ENCODE results near the gene SLC22A9. TPM values are rescaled to one million over a fixed set of nuclear protein-coding genes. Genes with fewer than 3 reads are reported as not detected.
"Not testable (repeated sequence)": the region's sequence is repeated elsewhere in the genome, so short reads cannot be mapped to it uniquely, and the experiment has no call there.

SLC22A9 gene
- total RNA-seq, 2 donors from 2014 or later: not detected

DNA sequence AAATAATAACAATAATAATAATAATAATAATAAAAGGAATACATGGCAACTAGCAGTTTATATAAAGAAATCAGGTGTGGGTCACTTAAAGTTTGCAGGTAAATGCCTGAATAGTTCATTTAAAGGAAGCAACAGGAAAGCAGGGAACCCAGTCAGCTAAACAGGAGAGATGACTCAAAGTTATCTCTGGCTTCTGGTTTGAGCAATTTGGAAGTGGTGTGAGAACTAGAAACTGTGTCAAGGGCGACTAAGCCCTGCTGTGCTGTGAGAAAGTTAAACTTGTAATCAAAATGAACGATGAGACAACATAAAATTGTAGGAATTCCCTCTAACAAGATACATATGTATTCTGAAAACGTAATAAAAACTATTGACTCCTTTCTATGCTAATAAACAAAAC lies 35.5 kb downstream of the SLC22A9 start:
- DNase-seq: no peak
- Mint-ChIP-seq H3K4me1 (ENCODE audit: low read depth) (no peaks in the 10 kb centered on the region), H3K36me3 (ENCODE audit: insufficient read depth in 2 of 2) (no peaks in the 10 kb centered on the region), H3K4me3 (no peak overlapping the region), H3K27ac (no peak overlapping the region), H3K27me3 (ENCODE audit: low read depth) (peaks cover 23% of the 10 kb centered on the region), H3K9me3 (no peaks in the 10 kb centered on the region)
- no peak for ATAC-seq (replicated peaks in 1 of 2)

DNA sequence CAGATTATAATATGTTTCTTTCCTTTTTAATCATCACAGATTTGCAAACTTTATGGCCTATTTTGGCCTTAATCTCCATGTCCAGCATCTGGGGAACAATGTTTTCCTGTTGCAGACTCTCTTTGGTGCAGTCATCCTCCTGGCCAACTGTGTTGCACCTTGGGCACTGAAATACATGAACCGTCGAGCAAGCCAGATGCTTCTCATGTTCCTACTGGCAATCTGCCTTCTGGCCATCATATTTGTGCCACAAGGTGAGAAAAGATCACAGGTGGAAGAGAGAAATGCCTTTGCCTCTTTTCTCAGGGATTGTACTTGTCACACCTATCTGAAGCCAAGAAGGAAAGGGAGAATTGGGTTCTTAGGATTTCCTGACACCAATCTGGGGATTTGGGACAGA lies 36.9 kb downstream of the SLC22A9 start:
- no peak overlapping the region for H3K4me3 Mint-ChIP-seq
- no peaks in the 10 kb centered on the region for H3K36me3 Mint-ChIP-seq (ENCODE audit: insufficient read depth in 2 of 2)
- no peak overlapping the region for H3K27ac Mint-ChIP-seq

DNA sequence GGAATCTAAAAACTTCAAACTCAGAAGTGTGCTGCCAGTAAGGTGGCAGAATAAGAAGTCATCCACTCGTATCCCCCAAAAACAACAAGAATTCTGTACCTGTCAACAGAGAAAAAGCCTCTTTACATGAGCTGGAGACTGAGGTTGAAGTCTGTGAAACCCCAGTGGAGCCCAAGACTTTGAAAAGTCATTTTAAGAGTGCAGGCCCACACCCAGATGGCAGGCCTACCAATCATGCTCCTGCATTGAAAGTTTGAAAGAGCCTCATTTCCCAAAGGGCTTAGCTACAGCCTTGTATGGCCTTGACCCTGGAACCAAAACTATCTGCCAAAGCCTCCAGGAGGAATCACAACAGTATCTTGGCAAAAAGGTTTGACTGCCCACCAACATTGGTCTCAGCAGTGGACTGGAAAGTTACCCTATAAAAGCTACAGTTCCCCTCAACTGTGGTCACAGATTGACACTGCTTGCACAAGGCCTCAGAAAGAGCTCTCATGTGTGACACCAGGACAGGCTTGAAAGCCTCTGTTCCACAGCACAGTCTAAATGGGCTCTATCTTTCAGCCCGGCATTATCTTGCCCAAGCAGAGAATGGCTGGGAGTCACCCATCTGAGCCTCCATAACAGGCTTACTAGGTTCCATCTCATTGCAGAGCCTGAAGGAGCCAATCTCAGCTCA lies 47.7 kb downstream of the SLC22A9 start:
- peaks cover 0 to 4% of the 10 kb centered on the region in 2 donors for H3K9me3 Mint-ChIP-seq
- no peak overlapping the region for H3K4me3 Mint-ChIP-seq
- no peaks in the 10 kb centered on the region for H3K27me3 Mint-ChIP-seq (ENCODE audit: low read depth)
- peaks cover 0 to 2% of the 10 kb centered on the region in 2 donors for H3K36me3 Mint-ChIP-seq (ENCODE audit: insufficient read depth in 2 of 2)
- peaks cover 7% of the 10 kb centered on the region for H3K4me1 Mint-ChIP-seq (ENCODE audit: low read depth)
- H3K27ac Mint-ChIP-seq: no peak overlapping the region
- DNase-seq (no peak), ATAC-seq (replicated peaks in 1 of 2) (no peak)

More for the DNA sequence above, 36.9 kb downstream of the SLC22A9 start:
- no peaks in the 10 kb centered on the region for H3K9me3 Mint-ChIP-seq
- no peak for DNase-seq
- peaks cover 21% of the 10 kb centered on the region for H3K27me3 Mint-ChIP-seq (ENCODE audit: low read depth)
- no peak for ATAC-seq (replicated peaks in 1 of 2)
- no peaks in the 10 kb centered on the region for H3K4me1 Mint-ChIP-seq (ENCODE audit: low read depth)

DNA sequence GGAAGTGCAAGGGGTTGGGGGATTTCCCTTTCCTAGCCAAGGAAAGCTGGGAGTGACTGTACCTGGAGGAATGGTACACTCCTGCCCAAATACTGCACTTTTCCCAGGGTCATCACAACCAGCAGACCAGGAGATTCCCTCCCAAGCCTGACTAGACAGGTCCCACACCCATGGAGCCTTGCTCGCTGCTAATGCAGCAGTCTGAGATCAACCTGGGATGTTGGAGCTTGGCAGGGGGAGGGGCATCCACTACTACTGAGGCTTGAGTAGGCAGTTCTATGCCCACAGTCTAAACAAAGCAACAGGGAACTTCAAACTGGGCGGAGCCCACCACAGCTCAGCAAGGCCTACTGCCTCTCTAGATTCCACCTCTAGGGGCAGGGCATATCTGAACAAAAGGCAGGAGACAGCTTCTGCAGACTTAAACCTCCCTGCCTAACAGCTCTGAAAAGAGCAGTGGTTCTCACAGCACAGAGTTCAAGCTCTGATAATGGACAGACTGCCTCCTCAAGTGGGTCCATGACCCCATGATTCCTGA lies 58.5 kb downstream of the SLC22A9 start:
- H3K4me3 Mint-ChIP-seq: no peak overlapping the region
- H3K4me1 Mint-ChIP-seq (ENCODE audit: low read depth): no peaks in the 10 kb centered on the region
- H3K36me3 Mint-ChIP-seq (ENCODE audit: insufficient read depth in 2 of 2): no peaks in the 10 kb centered on the region

GRCh38 chr11:63430731-63431130 lies 61.1 kb downstream of the SLC22A9 start:
- not testable (repeated sequence) for H3K36me3 Mint-ChIP-seq (ENCODE audit: insufficient read depth in 2 of 2); ATAC-seq (replicated peaks in 1 of 2); H3K4me1 Mint-ChIP-seq (ENCODE audit: low read depth); H3K9me3 Mint-ChIP-seq; DNase-seq; H3K4me3 Mint-ChIP-seq; H3K27ac Mint-ChIP-seq
- peaks cover 21% of the 10 kb centered on the region for H3K27me3 Mint-ChIP-seq (ENCODE audit: low read depth)

More for the DNA sequence above, 58.5 kb downstream of the SLC22A9 start:
- no peak for DNase-seq
- no peak for ATAC-seq (replicated peaks in 1 of 2)
- Mint-ChIP-seq H3K9me3 (peaks cover 0 to 2% of the 10 kb centered on the region in 2 donors), H3K27ac (no peak overlapping the region), H3K27me3 (ENCODE audit: low read depth) (peaks cover 20% of the 10 kb centered on the region)

DNA sequence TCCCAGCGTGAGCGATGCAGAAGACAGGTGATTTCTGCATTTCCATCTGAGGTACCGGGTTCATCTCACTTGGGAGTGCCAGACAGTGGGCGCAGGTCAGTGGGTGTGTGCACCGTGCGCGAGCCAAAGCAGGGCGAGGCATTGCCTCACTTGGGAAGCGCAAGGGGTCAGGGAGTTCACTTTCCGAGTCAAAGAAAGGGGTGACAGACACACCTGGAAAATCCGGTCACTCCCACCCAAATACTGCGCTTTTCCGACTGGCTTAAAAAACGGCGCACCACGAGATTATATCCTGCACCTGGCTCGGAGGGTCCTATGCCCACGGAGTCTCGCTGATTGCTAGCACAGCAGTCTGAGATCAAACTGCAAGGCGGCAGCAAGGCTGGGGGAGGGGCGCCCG lies 65.8 kb downstream of the SLC22A9 start:
- not testable (repeated sequence) for H3K4me1 Mint-ChIP-seq (ENCODE audit: low read depth); H3K9me3 Mint-ChIP-seq; H3K36me3 Mint-ChIP-seq (ENCODE audit: insufficient read depth in 2 of 2); DNase-seq; H3K27me3 Mint-ChIP-seq (ENCODE audit: low read depth); H3K27ac Mint-ChIP-seq; H3K4me3 Mint-ChIP-seq; ATAC-seq (replicated peaks in 1 of 2)

DNA sequence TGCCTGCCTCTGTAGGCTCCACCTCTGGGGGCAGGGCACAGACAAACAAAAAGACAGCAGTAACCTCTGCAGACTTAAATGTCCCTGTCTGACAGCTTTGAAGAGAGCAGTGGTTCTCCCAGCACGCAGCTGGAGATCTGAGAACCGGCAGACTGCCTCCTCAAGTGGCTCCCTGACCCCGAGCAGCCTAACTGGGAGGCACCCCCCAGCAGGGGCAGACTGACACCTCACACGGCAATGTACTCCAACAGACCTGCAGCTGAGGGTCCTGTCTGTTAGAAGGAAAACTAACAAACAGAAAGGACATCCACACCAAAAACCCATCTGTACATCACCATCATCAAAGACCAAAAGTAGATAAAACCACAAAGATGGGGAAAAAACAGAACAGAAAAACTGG lies 66.2 kb downstream of the SLC22A9 start:
- H3K4me1 Mint-ChIP-seq (ENCODE audit: low read depth); H3K36me3 Mint-ChIP-seq (ENCODE audit: insufficient read depth in 2 of 2); H3K27me3 Mint-ChIP-seq (ENCODE audit: low read depth); H3K9me3 Mint-ChIP-seq; H3K27ac Mint-ChIP-seq; DNase-seq; H3K4me3 Mint-ChIP-seq; ATAC-seq (replicated peaks in 1 of 2): not testable (repeated sequence)

- peaks cover 44% of the 10 kb centered on the region for H3K4me1 Mint-ChIP-seq (ENCODE audit: low read depth)
- ATAC-seq (replicated peaks in 1 of 2): peak; percentile 88 to 94
- peak overlapping the region; percentile 14 to 18 for H3K4me3 Mint-ChIP-seq
- no peaks in the 10 kb centered on the region for H3K27me3 Mint-ChIP-seq (ENCODE audit: low read depth)
- H3K9me3 Mint-ChIP-seq: peaks cover 0 to 2% of the 10 kb centered on the region in 2 donors
- H3K27ac Mint-ChIP-seq: peak overlapping the region; percentile 91
- peak; percentile 21 to 42 for DNase-seq
- H3K36me3 Mint-ChIP-seq (ENCODE audit: insufficient read depth in 2 of 2): peaks cover 0 to 2% of the 10 kb centered on the region in 2 donors
These were observed 74.1 kb downstream of the SLC22A9 start for GRCh38 chr11:63443714-63444113.

GRCh38 chr11:63444160-63444559 lies 74.6 kb downstream of the SLC22A9 start:
- Mint-ChIP-seq H3K36me3 (ENCODE audit: insufficient read depth in 2 of 2) (peaks cover 0 to 2% of the 10 kb centered on the region in 2 donors), H3K9me3 (peaks cover 0 to 2% of the 10 kb centered on the region in 2 donors), H3K27ac (peak overlapping the region; percentile 91), H3K4me3 (peak overlapping the region; percentile 14 to 18), H3K27me3 (ENCODE audit: low read depth) (no peaks in the 10 kb centered on the region), H3K4me1 (ENCODE audit: low read depth) (peaks cover 44% of the 10 kb centered on the region)
- ATAC-seq (replicated peaks in 1 of 2): peak; percentile 47 to 58
- no peak for DNase-seq

DNA sequence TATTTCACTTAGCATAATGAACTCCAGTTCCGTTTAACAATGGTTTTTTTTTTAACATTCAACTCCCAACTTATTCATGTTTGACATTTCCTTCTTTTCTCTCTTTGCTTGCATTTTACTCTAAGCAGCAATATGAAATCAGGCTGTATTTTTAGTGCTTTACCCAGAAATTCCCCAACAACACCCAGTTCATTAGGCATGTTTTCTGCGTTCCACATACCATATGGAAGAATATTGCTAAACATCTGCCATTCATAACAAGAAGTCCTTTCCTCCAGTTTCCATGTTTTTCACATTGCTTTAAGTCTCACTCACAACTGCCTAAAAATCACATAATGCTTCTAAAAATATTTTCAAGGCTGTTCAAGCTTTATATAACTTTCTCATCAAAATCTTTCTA lies 75.5 kb downstream of the SLC22A9 start:
- H3K27ac Mint-ChIP-seq: no peak overlapping the region
- peaks cover 44% of the 10 kb centered on the region for H3K4me1 Mint-ChIP-seq (ENCODE audit: low read depth)

DNA sequence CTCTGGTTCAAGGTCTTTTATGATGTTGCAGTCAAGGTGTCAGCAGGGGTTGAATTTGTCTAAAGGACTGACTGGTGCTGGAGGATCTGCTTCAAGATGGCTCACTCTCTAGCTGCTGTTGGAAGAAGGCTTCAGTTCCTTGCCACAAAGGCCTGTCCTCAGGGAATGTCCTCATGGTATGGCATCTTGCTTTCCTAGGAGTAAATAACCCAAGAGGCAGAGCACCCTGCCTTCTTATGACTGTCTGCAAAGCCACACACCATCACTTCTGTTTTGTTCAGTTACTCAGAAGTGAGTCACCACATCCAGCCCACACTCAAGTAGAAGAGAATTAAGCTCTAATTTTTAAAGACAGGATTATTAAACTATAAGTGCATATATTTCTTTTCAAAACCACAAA lies 76.1 kb downstream of the SLC22A9 start:
- DNase-seq (peak; percentile 27 to 55), ATAC-seq (replicated peaks in 1 of 2) (peak; percentile 67 to 68)
- peaks cover 44% of the 10 kb centered on the region for H3K4me1 Mint-ChIP-seq (ENCODE audit: low read depth)
- peaks cover 0 to 2% of the 10 kb centered on the region in 2 donors for H3K36me3 Mint-ChIP-seq (ENCODE audit: insufficient read depth in 2 of 2)
- H3K27me3 Mint-ChIP-seq (ENCODE audit: low read depth): peaks cover 6% of the 10 kb centered on the region
- no peak overlapping the region for H3K27ac Mint-ChIP-seq
- peak overlapping the region; percentile 14 to 56 for H3K4me3 Mint-ChIP-seq
- peaks cover 0 to 2% of the 10 kb centered on the region in 2 donors for H3K9me3 Mint-ChIP-seq

More for the DNA sequence above, 75.5 kb downstream of the SLC22A9 start:
- Mint-ChIP-seq H3K27me3 (ENCODE audit: low read depth) (peaks cover 2% of the 10 kb centered on the region), H3K4me3 (peak overlapping the region; percentile 29 to 56), H3K9me3 (peaks cover 0 to 2% of the 10 kb centered on the region in 2 donors), H3K36me3 (ENCODE audit: insufficient read depth in 2 of 2) (peaks cover 0 to 2% of the 10 kb centered on the region in 2 donors)
- no peak for DNase-seq
- no peak for ATAC-seq (replicated peaks in 1 of 2)

DNA sequence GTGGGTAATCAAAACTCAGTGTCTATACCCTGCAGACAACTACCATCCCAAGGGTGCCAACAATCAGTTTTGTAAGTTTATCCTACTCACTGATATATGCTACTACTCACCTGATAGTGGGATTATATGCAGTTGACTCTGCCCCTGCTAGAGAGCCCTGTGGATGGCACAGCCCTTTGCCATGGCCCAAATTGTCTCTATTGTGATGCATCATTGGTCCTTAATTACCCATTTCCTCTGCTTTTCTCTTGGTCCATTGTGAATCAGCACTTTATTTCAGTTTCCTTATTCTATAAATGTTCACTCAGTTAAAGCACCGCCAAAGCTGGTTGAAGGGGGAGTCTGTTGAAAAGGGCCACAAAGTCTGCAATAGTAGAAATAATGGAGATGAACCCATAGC lies 79.1 kb downstream of the SLC22A9 start:
- H3K27ac Mint-ChIP-seq: no peak overlapping the region
- ATAC-seq (replicated peaks in 1 of 2) (no peak), DNase-seq (no peak)
- no peaks in the 10 kb centered on the region for H3K36me3 Mint-ChIP-seq (ENCODE audit: insufficient read depth in 2 of 2)
- peaks cover 0 to 2% of the 10 kb centered on the region in 2 donors for H3K9me3 Mint-ChIP-seq
- peaks cover 6% of the 10 kb centered on the region for H3K27me3 Mint-ChIP-seq (ENCODE audit: low read depth)
- no peak overlapping the region for H3K4me3 Mint-ChIP-seq
- peaks cover 36% of the 10 kb centered on the region for H3K4me1 Mint-ChIP-seq (ENCODE audit: low read depth)

GRCh38 chr11:63459586-63459985 lies 90.0 kb downstream of the SLC22A9 start:
- H3K27ac Mint-ChIP-seq: no peak overlapping the region
- DNase-seq (no peak), ATAC-seq (replicated peaks in 1 of 2) (no peak)
- H3K9me3 Mint-ChIP-seq: no peaks in the 10 kb centered on the region
- no peaks in the 10 kb centered on the region for H3K4me1 Mint-ChIP-seq (ENCODE audit: low read depth)
- H3K4me3 Mint-ChIP-seq: no peak overlapping the region
- peaks cover 12% of the 10 kb centered on the region for H3K27me3 Mint-ChIP-seq (ENCODE audit: low read depth)
- H3K36me3 Mint-ChIP-seq (ENCODE audit: insufficient read depth in 2 of 2): no peaks in the 10 kb centered on the region
